HepG2 (cell line): ENCODE results near the gene ERLEC1. TPM values are rescaled to one million over a fixed set of nuclear protein-coding genes. Genes with fewer than 3 reads are reported as not detected.
A peak's percentile ranks its signal among the peaks of the same experiment; 100 is the strongest.

Source experiments
- CREBL2 ChIP-seq: sonication (generic); formaldehyde crosslinking; IDR thresholded peaks from 2 replicates; pipeline ENCODE4 v1.8.1; 2023; ENCODE audit warnings: missing genetic modification reagents, mild to moderate bottlenecking, borderline replicate concordance
- CREM ChIP-seq, 2 experiments: sonication (generic) in 1 of 2; formaldehyde crosslinking in 1 of 2; IDR thresholded peaks; 2 replicates each; pipeline versions ENCODE4 v1.4.0 to v1.6.1; 2016 to 2020; ENCODE audit warnings: antibody characterized with exemption in 1 of 2, mild to moderate bottlenecking in 1 of 2, missing genetic modification reagents in 1 of 2
- ERF ChIP-seq: IDR thresholded peaks from 2 replicates; pipeline ENCODE4 v1.6.1; 2018; ENCODE audit warnings: missing biosample characterization, missing genetic modification reagents
- GATAD2A ChIP-seq: IDR thresholded peaks from 2 replicates; pipeline ENCODE4 v1.6.1; 2016
- KDM1A ChIP-seq: IDR thresholded peaks from 2 replicates; pipeline ENCODE4 v1.6.1; 2016; ENCODE audit warnings: missing compliant biosample characterization
- MAZ ChIP-seq, 2 experiments: sonication (generic) in 1 of 2; formaldehyde crosslinking in 1 of 2; IDR thresholded peaks; 2 replicates each; pipeline versions ENCODE4 v1.5.0 to v1.6.1; 2012 to 2020; ENCODE audit warnings: low read depth in 2 of 2, mild to moderate bottlenecking in 2 of 2, borderline replicate concordance in 1 of 2, improper control_type of control experiment in 1 of 2, low read length in 1 of 2, missing genetic modification reagents in 1 of 2, moderate library complexity in 1 of 2
- RCOR2 ChIP-seq: IDR thresholded peaks from 2 replicates; pipeline ENCODE4 v1.6.1; 2016; ENCODE audit warnings: missing biosample characterization, missing genetic modification reagents
- SP1 ChIP-seq, 2 experiments: fragments of 450-650 bp in 1 of 2; sonication (generic) in 1 of 2; formaldehyde crosslinking in 1 of 2; IDR thresholded peaks; 2 replicates each; pipeline versions ENCODE4 v1.4.0 to v1.6.1; 2016 to 2020; ENCODE audit warnings: missing genetic modification reagents in 1 of 2
- SP5 ChIP-seq: IDR thresholded peaks from 2 replicates; pipeline ENCODE4 v1.6.1; 2016; ENCODE audit warnings: low read depth, borderline replicate concordance
- SPEN ChIP-seq: sonication (generic); formaldehyde crosslinking; IDR thresholded peaks from 2 replicates; pipeline ENCODE4 v1.5.1; 2020; ENCODE audit warnings: low read depth, mild to moderate bottlenecking, missing genetic modification reagents
- TMF1 ChIP-seq: sonication (generic); formaldehyde crosslinking; IDR thresholded peaks from 2 replicates; pipeline ENCODE4 v1.8.1; 2022; ENCODE audit warnings: low read depth, missing genetic modification reagents
- ZNF256 ChIP-seq: sonication (generic); formaldehyde crosslinking; conservative IDR thresholded peaks from 2 replicates; pipeline ENCODE4 v1.4.0; 2020; ENCODE audit warnings: missing genetic modification reagents
- ZNF33B ChIP-seq: sonication (generic); formaldehyde crosslinking; IDR thresholded peaks from 2 replicates; pipeline ENCODE4 v1.5.1; 2020; ENCODE audit warnings: mild to moderate bottlenecking, missing genetic modification reagents
- ZNF431 ChIP-seq: sonication (generic); formaldehyde crosslinking; IDR thresholded peaks from 2 replicates; pipeline ENCODE4 v1.9.0; 2022; ENCODE audit warnings: missing genetic modification reagents, low read depth, mild to moderate bottlenecking, borderline replicate concordance
- ZNF513 ChIP-seq: sonication (generic); formaldehyde crosslinking; conservative IDR thresholded peaks from 2 replicates; pipeline ENCODE4 v1.5.0; 2020; ENCODE audit warnings: missing genetic modification reagents
- ZNF646 ChIP-seq: sonication (generic); formaldehyde crosslinking; IDR thresholded peaks from 2 replicates; pipeline ENCODE4 v1.9.0; 2021; ENCODE audit warnings: mild to moderate bottlenecking, missing genetic modification reagents
- ZNF773 ChIP-seq: sonication (generic); formaldehyde crosslinking; IDR thresholded peaks from 2 replicates; pipeline ENCODE4 v1.4.0; 2020; ENCODE audit warnings: missing genetic modification reagents, borderline replicate concordance
- ZNF776 ChIP-seq: sonication (generic); formaldehyde crosslinking; IDR thresholded peaks from 2 replicates; pipeline ENCODE4 v1.4.0; 2020; ENCODE audit warnings: mild to moderate bottlenecking, missing genetic modification reagents
- polyA plus RNA-seq, 8 experiments: library from polyadenylated mRNA; depleted of rRNA in 3 of 8; stranded (reverse) in 7 of 8; unstranded in 1 of 8; fragments of >200 nt; fragmentation: Illumina TruSeq in 4 of 8; extraction: Trizol in 4 of 8; gene quantifications; 2 replicates each; pipeline versions ENCODE4 v1.2.1 to v1.2.3, GENCODE V29; 2011 to 2016; ENCODE audit warnings: low read depth in 4 of 8, missing spikeins in 1 of 8, mixed read lengths in 1 of 8; ENCODE audit not compliant: insufficient read depth in 1 of 8
- total RNA-seq, 5 experiments: library from RNA; depleted of rRNA; stranded (reverse); fragments of >200 nt; fragmentation: Illumina TruSeq; extraction: Trizol; gene quantifications; 2 replicates each; pipeline ENCODE4 v1.2.3, GENCODE V29; 2016; ENCODE audit warnings: low read depth in 1 of 5
- TF ChIP-seq, protein P1 (sequence below): sonication (generic); formaldehyde crosslinking; IDR thresholded peaks from 2 replicates; pipeline ENCODE4 v1.8.0; 2022; ENCODE audit warnings: missing genetic modification reagents, low read depth, mild to moderate bottlenecking, borderline replicate concordance

The ERLEC1 gene
- total and polyA plus RNA-seq, 2 of the 13 experiments (the other 11 are each of a cell fraction or from before 2014, with no cell fraction given) = 87.3 to 88.4 TPM

GRCh38 chr2:53767405-53768241 lies 19.2 kb upstream of the ERLEC1 start, which contains the start of gene CHAC2 (continued):
- TF ChIP-seq ZNF646 (CRISPR knock-in tag) = no peak
- TF ChIP-seq GATAD2A (CRISPR knock-in tag) = peak; percentile 43; the same call in 1 of the 2 replicates
- no peak for TF ChIP-seq SP5
- TF ChIP-seq ZNF773 = no peak
- no peak for TF ChIP-seq ZNF431 (CRISPR knock-in tag)
- no peak for TF ChIP-seq RCOR2 (CRISPR knock-in tag)
- TF ChIP-seq KDM1A (CRISPR knock-in tag) = no peak
- TF ChIP-seq ZNF256 (CRISPR knock-in tag) = no peak
- TF ChIP-seq, protein P1, sequence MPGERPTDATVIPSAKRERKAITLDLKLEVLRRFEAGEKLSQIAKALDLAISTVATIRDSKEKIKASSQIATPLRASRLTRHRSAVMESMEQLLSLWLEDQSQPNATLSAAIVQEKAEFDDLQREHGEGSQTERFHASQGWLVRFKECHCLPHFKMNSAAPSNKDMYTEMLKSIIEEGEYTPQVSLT (CRISPR knock-in tag) = no peak
- TF ChIP-seq CREM (IDR thresholded peaks at IDR 0.05) = peak; percentile 78
- no peak for TF ChIP-seq CREM (CRISPR knock-in tag; IDR thresholded peaks at IDR 0.05)
- TF ChIP-seq MAZ (IDR thresholded peaks at IDR 0.05; ENCODE audit: borderline replicate concordance, low read depth, low read length) = no peak
- TF ChIP-seq MAZ (CRISPR knock-in tag; IDR thresholded peaks at IDR 0.05; ENCODE audit: low read depth) = no peak; the same call in 1 of the 2 replicates
- TF ChIP-seq SP1 (IDR thresholded peaks at IDR 0.05) = no peak
- no peak for TF ChIP-seq SP1 (CRISPR knock-in tag; IDR thresholded peaks at IDR 0.05)
- no peak for TF ChIP-seq TMF1
- TF ChIP-seq ZNF33B = 0 out of 2 replicates have a peak, but pooled peaks have one; percentile 56
- no peak for TF ChIP-seq ZNF513 (CRISPR knock-in tag)
- TF ChIP-seq ZNF776 (CRISPR knock-in tag) = 0 out of 2 replicates have a peak, but pooled peaks have one; percentile 70
- no peak for TF ChIP-seq SPEN (CRISPR knock-in tag)
- TF ChIP-seq CREBL2 (CRISPR knock-in tag) = no peak
- TF ChIP-seq ERF (CRISPR knock-in tag) = peak; percentile 20; the same call in 1 of the 2 replicates
